C4-2B (cell line): Measurements from ENCODE around the gene SOX6.

ENCODE experiments used
- CTCF ChIP-seq: fragments of 450-650 bp; conservative IDR thresholded peaks from 2 replicates; pipeline ENCODE4 v1.5.1; 2017; ENCODE audit warnings: mild to moderate bottlenecking
- ZFX ChIP-seq: fragments of 450-650 bp; IDR thresholded peaks from 2 replicates; pipeline ENCODE4 v1.6.1; 2017

- no peak for TF ChIP-seq CTCF
- TF ChIP-seq ZFX: no peak
Measured at GRCh38 chr11:15975742-15976141, 380.6 kb downstream of the SOX6 start.
